Retinal pigment epithelial cell (primary cell): ENCODE results near the gene PIGW.

Experiments used
- DNase-seq: peaks from one replicate; pipeline ENCODE4 v3.0.0-alpha.2; 2010; ENCODE audit warnings: low read depth
- H3K4me3 ChIP-seq: 2 replicates; pipeline ENCODE4 v1.5.1; 2011; ENCODE audit warnings: mild to moderate bottlenecking, low read length, control low read depth, moderate library complexity
- CTCF ChIP-seq: conservative IDR thresholded peaks from 2 replicates; pipeline ENCODE4 v1.5.1; 2011; ENCODE audit warnings: low read depth, low read length, control low read depth, inconsistent platforms

PIGW gene

DNA sequence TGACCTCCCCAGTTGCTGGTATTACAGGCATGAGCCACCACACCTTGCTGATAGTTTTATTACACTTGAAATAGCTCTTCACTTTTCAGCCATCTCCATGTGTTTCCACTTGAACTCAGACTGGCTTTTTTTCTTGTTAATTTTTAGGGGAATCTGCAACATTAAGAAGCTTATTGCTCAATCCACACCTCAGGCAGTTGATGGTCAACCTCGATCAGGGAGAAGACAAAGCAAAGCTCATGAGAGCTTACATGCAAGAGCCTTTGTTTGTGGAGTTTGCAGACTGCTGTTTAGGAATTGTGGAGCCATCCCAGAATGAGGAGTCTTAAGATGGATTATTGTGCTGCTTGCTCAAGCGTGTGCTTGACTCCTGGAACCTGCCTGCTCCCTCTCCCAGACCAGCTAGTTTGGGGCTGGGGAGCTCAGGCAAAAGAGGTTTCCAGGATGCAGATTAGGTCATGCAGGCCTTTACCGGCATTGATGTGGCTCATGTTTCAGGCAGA lies 39.7 kb upstream of the PIGW start:
- DNase-seq, result no peak
- no peak overlapping the region for H3K4me3 ChIP-seq
- no peak for TF ChIP-seq CTCF

- TF ChIP-seq CTCF, result no peak
- DNase-seq, result no peak
- no peak overlapping the region for H3K4me3 ChIP-seq
These were observed 38.6 kb upstream of the PIGW start for GRCh38 chr17:36496018-36496789.

DNA sequence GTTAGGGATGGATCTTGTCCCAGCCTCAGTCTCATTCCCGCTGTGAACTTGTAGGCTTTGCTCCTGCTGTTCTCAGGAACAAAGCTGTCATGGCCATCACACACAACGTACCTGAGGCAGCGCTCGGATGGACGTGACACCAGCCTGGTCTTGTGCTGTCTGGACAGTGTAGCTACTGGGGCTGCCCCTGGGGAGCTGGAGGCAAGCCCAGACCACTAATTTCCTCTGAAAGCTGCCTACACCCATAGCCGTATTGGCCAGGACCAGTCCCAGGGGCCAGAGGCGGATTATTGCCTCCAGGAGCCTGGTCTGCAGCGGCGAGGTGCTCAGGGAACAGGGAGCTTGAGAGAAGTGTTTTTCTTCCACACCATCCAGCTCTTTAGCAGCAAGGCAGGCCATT lies 36.6 kb upstream of the PIGW start:
- H3K4me3 ChIP-seq, result no peak overlapping the region
- TF ChIP-seq CTCF, result no peak
- DNase-seq, result no peak

GRCh38 chr17:36498560-36499300 lies 36.1 kb upstream of the PIGW start:
- no peak overlapping the region for H3K4me3 ChIP-seq
- DNase-seq, result no peak
- no peak for TF ChIP-seq CTCF

DNA sequence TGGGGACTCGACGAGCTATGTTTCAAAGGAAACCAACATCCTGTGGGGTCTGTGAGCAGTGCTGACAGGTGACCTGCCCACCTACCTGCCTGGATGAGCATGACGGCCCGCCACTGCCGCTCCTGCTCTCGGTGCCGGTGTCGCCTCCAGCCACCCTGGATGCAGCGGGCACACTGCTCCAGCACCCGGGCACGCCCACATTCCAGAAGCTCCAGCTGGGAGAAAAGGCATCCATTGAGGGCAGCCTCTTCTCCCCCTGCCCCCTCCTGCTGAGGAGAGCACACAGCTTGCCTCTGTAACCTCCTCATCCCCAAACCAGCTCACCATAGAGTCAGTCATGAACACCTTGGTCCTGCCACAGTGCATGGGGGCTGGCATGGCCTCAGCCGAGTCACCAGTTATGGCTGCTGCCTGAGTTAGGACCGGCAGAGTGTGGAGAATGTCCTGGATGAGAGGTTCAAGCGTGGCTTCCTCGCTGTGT lies 34.0 kb upstream of the PIGW start:
- TF ChIP-seq CTCF, result no peak
- no peak for DNase-seq

DNA sequence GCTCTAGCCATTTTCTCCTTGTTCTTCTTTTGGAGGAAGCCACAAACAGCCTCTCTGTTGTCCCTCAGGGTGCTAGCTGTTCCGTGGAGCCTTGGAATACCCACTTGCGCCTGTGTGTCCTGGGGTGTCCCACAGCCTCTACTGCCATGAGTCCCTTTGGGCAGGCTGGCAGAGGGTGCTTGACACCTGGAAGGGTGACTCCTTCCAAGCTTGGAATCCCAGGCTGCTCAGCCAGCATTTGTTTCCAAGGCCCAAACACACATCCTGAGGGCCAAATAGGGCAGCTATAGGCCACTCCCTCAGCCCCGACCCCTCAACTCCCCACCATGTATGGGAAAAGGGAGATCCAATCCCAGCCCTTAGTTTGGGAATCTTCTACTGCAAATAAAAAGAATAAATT lies 33.4 kb upstream of the PIGW start:
- no peak for DNase-seq
- no peak for TF ChIP-seq CTCF
- no peak overlapping the region for H3K4me3 ChIP-seq

More for the DNA sequence above, 34.0 kb upstream of the PIGW start:
- no peak overlapping the region for H3K4me3 ChIP-seq
